Right lobe of liver (tissue), 4 donors: Measurements from ENCODE around the gene WAC.

ENCODE experiments used
- CTCF ChIP-seq, 4 donors: fragments of 200-600 bp in 3 of 4; fragments of 450-650 bp in 1 of 4; IDR thresholded peaks; one replicate each; pipeline versions ENCODE4 v1.5.1 to v1.8.0; 2016 to 2022; ENCODE audit warnings: antibody characterized with exemption in 4 of 4, mild to moderate bottlenecking in 2 of 4
- POLR2A ChIP-seq: fragments of 450-650 bp; IDR thresholded peaks from one replicate; pipeline ENCODE4 v1.6.1; 2017; ENCODE audit warnings: antibody characterized with exemption, mild to moderate bottlenecking
- donor health status: DM: no; HTN: no; CAD: no.
- donor health status: DM: no; HTN: no; CAD: no.
- donor health status: DM: no; HTN: yes; CAD: no.

- TF ChIP-seq POLR2A = no peak
- no peak for TF ChIP-seq CTCF (IDR thresholded peaks at IDR 0.05)
These were observed 87.3 kb downstream of the WAC start for GRCh38 chr10:28620251-28620650.
